HUES6 (cell line): ENCODE results near the gene ZNF680.
"Not testable (repeated sequence)": the region's sequence is repeated elsewhere in the genome, so short reads cannot be mapped to it uniquely, and the experiment has no call there.

Source experiments
- H3K27ac ChIP-seq: 2 replicates; pipeline ENCODE4 v1.7.0; 2013; ENCODE audit warnings: low read depth, mild to moderate bottlenecking, low read length, inconsistent platforms
- H3K27me3 ChIP-seq: 2 replicates; pipeline ENCODE4 v1.6.1; 2013; ENCODE audit warnings: low read length; ENCODE audit not compliant: control insufficient read depth, insufficient read depth
- H3K36me3 ChIP-seq: 2 replicates; pipeline ENCODE4 v1.6.1; 2013; ENCODE audit warnings: low read length; ENCODE audit not compliant: control insufficient read depth, insufficient read depth
- H3K4me1 ChIP-seq: 2 replicates; pipeline ENCODE4 v1.6.1; 2013; ENCODE audit warnings: low read length; ENCODE audit not compliant: control insufficient read depth, insufficient read depth
- H3K4me3 ChIP-seq: 2 replicates; pipeline ENCODE4 v1.5.1; 2013; ENCODE audit warnings: low read depth, low read length
- H3K9ac ChIP-seq: one replicate; pipeline ENCODE4 v1.6.1; 2013; ENCODE audit warnings: mild to moderate bottlenecking, low read length
- H3K9me3 ChIP-seq: 2 replicates; pipeline ENCODE4 v1.6.1; 2013; ENCODE audit warnings: low read depth, low read length; ENCODE audit not compliant: control insufficient read depth, insufficient read depth

The ZNF680 gene

DNA sequence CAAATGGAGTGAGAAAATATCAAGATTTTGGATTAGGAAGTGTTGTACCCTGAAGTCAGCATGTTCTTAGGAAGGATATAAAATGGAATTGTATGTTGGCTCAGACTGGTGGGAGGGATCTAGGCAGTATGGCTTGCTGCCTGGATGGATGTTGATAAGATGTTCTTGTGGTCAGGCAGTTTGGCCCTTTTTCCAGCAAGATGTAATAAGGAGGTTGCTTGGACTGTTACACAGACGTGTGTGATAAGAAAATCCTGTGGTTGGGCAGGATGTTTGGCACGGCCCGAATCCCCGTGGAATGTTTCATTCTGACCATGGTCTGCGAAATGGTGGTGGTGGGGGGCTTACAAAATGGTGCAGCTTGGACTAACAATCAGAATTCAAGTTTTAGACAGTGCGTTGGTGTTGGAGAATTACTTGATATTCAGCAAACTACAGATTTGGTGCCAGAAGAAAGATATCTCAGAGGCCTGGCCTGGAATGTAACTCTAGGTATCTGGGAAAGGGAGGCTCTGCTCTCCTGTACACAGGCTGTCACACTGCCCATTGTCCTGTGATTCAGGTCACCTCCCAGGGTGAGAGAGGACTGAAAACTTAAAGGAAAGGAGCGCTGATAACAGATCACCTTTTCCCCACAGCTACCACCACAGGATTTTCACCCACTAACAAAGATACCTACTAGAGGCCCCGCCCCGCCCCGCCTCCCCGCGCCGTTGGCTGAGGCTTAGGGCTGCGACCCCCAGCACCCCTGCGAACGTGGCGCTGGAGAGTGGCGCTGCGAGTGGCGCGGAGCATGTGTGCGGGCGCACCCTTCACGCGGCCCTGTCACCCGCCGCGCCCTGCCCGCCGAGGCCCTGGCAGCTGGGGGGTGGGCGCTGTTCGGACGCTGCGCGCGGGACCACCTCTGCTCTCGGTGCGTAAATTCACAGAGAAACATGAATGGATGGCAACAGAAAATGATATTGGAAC is 19.3 kb upstream of the ZNF680 start:
- peaks cover 44% of the 10 kb centered on the region for H3K9me3 ChIP-seq
- no peaks in the 10 kb centered on the region for H3K27me3 ChIP-seq
- H3K9ac ChIP-seq: no peak overlapping the region
- no peaks in the 10 kb centered on the region for H3K4me1 ChIP-seq
- H3K27ac ChIP-seq: no peak overlapping the region
- H3K4me3 ChIP-seq: no peak overlapping the region
- no peaks in the 10 kb centered on the region; the same call in 1 of the 2 replicates for H3K36me3 ChIP-seq

DNA sequence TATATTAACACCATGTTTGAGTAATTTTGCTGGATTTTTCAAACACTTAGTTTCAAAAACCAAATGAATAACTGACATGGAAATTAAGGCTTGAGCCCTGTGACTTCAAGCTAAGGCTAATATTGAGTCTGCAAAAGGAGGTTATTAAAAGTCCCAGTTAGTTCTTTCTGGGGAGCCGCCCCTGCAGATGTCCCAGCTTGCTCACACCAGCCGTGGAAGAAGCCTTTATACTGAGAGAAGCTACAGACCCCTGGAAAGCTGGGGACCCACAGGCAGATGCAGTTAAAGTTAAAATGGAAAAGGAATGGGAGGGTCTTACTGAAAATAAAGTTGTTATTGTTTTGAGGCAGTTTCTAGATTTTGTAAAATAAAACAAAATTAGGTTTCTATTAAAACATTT is 18.5 kb upstream of the ZNF680 start:
- Histone ChIP-seq H3K9me3 (peaks cover 38% of the 10 kb centered on the region), H3K4me3 (no peak overlapping the region), H3K36me3 (no peaks in the 10 kb centered on the region; the same call in 1 of the 2 replicates), H3K27ac (no peak overlapping the region), H3K4me1 (no peaks in the 10 kb centered on the region), H3K27me3 (no peaks in the 10 kb centered on the region), H3K9ac (no peak overlapping the region)

GRCh38 chr7:64574540-64575099 is 11.7 kb upstream of the ZNF680 start:
- Histone ChIP-seq H3K9ac (no peak overlapping the region), H3K9me3 (peaks cover 43% of the 10 kb centered on the region), H3K27me3 (peaks cover 5% of the 10 kb centered on the region; the same call in 1 of the 2 replicates), H3K4me1 (no peaks in the 10 kb centered on the region), H3K4me3 (peak overlapping the region; percentile 50; the same call in 1 of the 2 replicates), H3K27ac (no peak overlapping the region), H3K36me3 (no peaks in the 10 kb centered on the region; the same call in 1 of the 2 replicates)

DNA sequence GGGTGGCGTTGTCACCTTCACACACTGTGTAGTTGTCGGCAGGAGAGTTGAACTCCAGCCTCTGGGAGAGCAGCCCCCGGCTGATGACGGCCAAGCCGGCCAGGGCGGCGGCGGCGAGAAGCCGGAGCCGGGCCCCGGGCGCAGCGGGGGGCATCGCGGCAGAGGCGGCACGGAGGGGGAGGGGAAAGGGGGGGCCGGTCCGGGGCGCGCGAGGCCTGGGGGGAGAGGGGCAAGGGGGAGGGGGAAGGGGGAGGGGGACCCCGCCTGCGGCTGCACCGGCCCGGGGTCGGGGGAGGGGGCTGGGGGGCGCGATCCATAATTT is 7.4 kb upstream of the ZNF680 start:
- H3K4me3 ChIP-seq: peak overlapping the region; percentile 28; the same call in 1 of the 2 replicates
- H3K4me1 ChIP-seq: not testable (repeated sequence)

DNA sequence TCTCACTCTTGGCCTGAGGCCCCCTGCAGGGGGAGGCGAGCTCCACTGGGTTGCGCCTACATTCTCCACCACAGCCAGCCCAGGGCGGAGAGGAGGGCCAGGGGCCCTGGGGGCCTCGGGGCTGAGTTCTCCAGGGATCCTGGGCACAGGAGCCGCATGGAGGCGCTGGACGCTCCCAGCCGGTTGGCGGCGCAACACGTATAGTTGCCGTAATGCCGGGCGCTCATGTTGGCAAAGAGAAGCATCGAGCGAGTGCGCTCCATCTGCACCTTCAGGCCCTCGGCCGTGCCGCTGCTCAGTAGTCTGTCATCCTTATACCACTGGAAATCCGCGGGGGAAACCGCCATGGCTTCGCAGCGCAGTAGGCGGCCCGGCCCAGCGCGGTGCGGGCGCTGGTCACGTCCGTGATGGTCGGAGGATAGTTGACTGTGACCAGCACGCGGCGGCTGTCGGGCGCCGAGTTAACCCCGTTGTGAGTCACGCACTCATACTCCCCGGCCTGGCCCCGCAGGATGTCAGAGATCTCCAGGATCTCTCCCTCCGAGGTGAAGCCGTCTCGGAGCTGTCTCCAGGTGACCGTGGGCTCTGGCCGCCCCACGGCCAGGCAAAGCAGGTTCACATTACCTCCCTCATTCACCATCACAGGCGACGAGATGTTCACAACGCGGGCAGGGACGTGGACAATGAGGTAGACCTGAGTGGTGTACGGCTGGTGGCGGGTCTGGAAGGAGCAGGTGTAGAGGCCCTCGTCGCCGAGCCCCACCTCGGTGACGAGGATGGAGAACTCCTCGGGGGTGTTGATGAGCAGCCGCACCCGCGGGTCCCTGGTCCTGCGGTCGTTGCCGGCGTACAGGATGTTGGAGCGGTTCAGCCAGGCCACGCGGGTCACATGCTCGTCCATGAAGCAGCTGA is 6.8 kb upstream of the ZNF680 start:
- H3K4me3 ChIP-seq: peak overlapping the region; percentile 28; the same call in 1 of the 2 replicates
- H3K9me3 ChIP-seq: peaks cover 55% of the 10 kb centered on the region
- H3K27me3 ChIP-seq, H3K4me1 ChIP-seq, H3K9ac ChIP-seq, H3K27ac ChIP-seq, H3K36me3 ChIP-seq: not testable (repeated sequence)

More for the DNA sequence above, 7.4 kb upstream of the ZNF680 start:
- H3K9me3 ChIP-seq: peaks cover 57% of the 10 kb centered on the region
- not testable (repeated sequence) for H3K27ac ChIP-seq, H3K27me3 ChIP-seq, H3K9ac ChIP-seq, H3K36me3 ChIP-seq

DNA sequence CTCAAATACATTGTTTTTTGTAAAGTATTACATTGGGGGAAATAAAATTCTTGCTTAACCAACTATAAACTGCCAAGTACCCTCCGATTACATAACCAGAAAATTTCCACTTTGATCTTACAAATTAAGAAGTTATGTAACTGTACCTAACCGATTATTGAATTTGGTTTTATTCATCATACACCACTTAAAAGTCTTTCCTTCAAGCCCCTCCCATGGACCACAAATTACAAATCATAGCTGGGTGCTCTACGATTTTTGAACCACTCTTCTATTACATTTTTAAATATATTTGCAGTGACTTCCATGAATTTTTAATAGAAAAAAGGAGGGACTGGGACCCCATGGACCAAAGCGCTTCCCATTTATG is 630 bp downstream of the ZNF680 start:
- H3K4me1 ChIP-seq: no peaks in the 10 kb centered on the region
- peak overlapping the region; percentile 91 for H3K9ac ChIP-seq
- H3K27me3 ChIP-seq: no peaks in the 10 kb centered on the region
- no peaks in the 10 kb centered on the region for H3K36me3 ChIP-seq
- peaks cover 29% of the 10 kb centered on the region for H3K9me3 ChIP-seq
- H3K27ac ChIP-seq: no peak overlapping the region
- peak overlapping the region; percentile 91 for H3K4me3 ChIP-seq

GRCh38 chr7:64559206-64559605 is 3.7 kb downstream of the ZNF680 start:
- Histone ChIP-seq H3K27ac (no peak overlapping the region), H3K36me3 (no peaks in the 10 kb centered on the region), H3K27me3 (no peaks in the 10 kb centered on the region), H3K4me1 (no peaks in the 10 kb centered on the region), H3K4me3 (no peak overlapping the region), H3K9ac (no peak overlapping the region), H3K9me3 (peaks cover 32% of the 10 kb centered on the region)

DNA sequence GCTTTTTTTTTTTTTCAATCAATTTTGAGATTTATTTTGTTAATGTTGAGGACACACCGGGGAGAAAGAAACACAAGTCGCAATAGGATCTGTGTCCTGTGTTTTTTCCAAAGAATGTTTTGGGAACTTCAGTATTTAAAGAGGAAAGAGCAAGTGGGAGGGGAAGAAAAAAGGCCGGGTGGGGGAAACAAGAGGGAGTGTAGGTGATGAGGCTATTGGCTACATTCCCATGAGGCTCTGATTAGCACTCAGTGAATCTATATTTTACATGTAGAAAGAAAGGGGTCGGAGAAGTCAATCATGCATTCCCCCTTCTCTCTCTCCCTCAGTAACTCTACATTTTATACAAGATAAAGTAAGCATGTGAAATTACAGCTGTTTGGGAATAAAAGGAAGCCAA is 4.1 kb downstream of the ZNF680 start:
- Histone ChIP-seq H3K27me3 (no peaks in the 10 kb centered on the region), H3K27ac (no peak overlapping the region), H3K9me3 (peaks cover 28% of the 10 kb centered on the region), H3K4me3 (no peak overlapping the region), H3K9ac (no peak overlapping the region), H3K36me3 (no peaks in the 10 kb centered on the region), H3K4me1 (no peaks in the 10 kb centered on the region)

GRCh38 chr7:64558323-64558705 is 4.6 kb downstream of the ZNF680 start:
- Histone ChIP-seq H3K27me3 (no peaks in the 10 kb centered on the region), H3K27ac (no peak overlapping the region), H3K4me1 (no peaks in the 10 kb centered on the region), H3K36me3 (no peaks in the 10 kb centered on the region), H3K9me3 (peaks cover 28% of the 10 kb centered on the region), H3K4me3 (no peak overlapping the region), H3K9ac (no peak overlapping the region)

DNA sequence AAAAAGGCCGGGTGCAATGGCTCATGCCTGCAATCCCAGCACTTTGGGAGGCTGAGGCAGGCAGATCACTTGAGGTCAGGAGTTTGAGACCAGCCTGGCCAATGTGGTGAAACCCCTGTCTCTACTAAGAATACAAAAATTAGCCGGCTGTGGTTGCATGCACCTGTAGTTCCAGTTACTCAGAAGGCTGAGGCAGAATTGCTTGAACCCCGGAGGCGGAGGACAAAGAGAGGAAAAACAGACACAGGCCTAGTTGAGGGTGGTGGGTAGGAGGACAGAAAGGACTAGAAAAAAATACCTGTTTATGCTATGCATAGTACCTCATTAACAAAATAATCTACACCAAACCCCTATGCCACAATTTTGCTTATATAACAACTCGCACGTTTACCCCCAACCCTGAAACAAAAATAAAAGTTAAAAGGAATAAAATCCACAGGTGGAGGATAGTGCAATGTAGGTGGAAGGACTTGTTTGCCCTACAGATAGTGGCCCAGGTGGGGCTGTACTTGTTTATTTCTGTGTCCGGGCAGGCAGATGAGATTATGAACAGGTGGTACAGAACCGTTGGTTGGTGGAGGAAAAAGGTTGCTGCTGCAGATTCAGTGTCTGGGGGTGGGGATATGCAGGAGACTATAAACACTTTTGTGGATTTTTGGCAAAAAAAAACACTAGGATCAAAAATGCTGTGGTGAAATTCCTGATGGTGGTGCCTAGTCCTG is 5.1 kb downstream of the ZNF680 start:
- Histone ChIP-seq H3K9ac (no peak overlapping the region), H3K4me1 (no peaks in the 10 kb centered on the region), H3K4me3 (no peak overlapping the region), H3K27me3 (no peaks in the 10 kb centered on the region), H3K9me3 (peaks cover 30% of the 10 kb centered on the region), H3K27ac (no peak overlapping the region), H3K36me3 (no peaks in the 10 kb centered on the region)
